Nephron progenitor cell (in vitro differentiated cells): Measurements from ENCODE around the gene TTC39B.
A peak's percentile ranks its signal among the peaks of the same experiment; 100 is the strongest.

Source experiments
- DNase-seq: peaks from one replicate; pipeline ENCODE4 v3.0.0; 2021
- H3K27ac Mint-ChIP-seq: 2 replicates; pipeline ENCODE4 v1.8.0; 2021; ENCODE audit warnings: mild to moderate bottlenecking, moderate library complexity, mixed read lengths
- H3K27me3 Mint-ChIP-seq: 2 replicates; pipeline ENCODE4 v1.8.0; 2021; ENCODE audit warnings: mild to moderate bottlenecking, low read depth, mixed read lengths; ENCODE audit not compliant: poor library complexity
- H3K36me3 Mint-ChIP-seq: 2 replicates; pipeline ENCODE4 v1.8.0; 2021; ENCODE audit warnings: low read depth, mixed read lengths
- H3K4me1 Mint-ChIP-seq: 2 replicates; pipeline ENCODE4 v1.8.0; 2021; ENCODE audit warnings: mixed read lengths
- H3K4me3 Mint-ChIP-seq: 2 replicates; pipeline ENCODE4 v1.8.0; 2021; ENCODE audit warnings: mild to moderate bottlenecking, moderate library complexity, mixed read lengths
- H3K9me3 Mint-ChIP-seq: 2 replicates; pipeline ENCODE4 v1.8.0; 2021; ENCODE audit warnings: mild to moderate bottlenecking, moderate library complexity, mixed read lengths
- TF ChIP-seq, protein P1 (sequence below): fragments of 200-600 bp; sonication (generic); IDR thresholded peaks from 2 replicates; pipeline ENCODE4 v1.5.0; 2021; ENCODE audit warnings: antibody characterized with exemption

The TTC39B gene

DNA sequence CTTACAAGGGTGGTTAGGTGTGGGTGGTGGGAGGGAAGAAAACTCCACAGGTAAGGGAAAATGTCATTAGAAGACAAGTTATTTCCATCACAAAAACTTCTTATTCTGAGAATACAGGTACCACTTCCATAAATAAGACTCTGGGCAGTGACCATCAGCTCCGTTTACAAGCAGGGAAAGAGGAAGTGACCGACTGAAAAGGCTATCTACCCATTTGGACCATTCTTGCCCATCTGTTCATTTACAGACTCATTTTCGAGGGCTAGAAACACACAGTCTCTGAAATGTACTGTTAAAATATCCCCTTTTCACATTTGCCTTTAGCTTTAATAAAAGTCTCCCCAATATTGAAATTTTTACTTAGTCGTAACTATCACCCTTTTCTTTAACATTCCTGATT is 79.5 kb downstream of the TTC39B start:
- Mint-ChIP-seq H3K36me3 (peaks cover 16% of the 10 kb centered on the region), H3K4me1 (no peaks in the 10 kb centered on the region), H3K27me3 (no peaks in the 10 kb centered on the region), H3K27ac (no peak overlapping the region), H3K4me3 (no peak overlapping the region), H3K9me3 (peaks cover 13% of the 10 kb centered on the region)
- DNase-seq, result no peak
- TF ChIP-seq, protein P1, sequence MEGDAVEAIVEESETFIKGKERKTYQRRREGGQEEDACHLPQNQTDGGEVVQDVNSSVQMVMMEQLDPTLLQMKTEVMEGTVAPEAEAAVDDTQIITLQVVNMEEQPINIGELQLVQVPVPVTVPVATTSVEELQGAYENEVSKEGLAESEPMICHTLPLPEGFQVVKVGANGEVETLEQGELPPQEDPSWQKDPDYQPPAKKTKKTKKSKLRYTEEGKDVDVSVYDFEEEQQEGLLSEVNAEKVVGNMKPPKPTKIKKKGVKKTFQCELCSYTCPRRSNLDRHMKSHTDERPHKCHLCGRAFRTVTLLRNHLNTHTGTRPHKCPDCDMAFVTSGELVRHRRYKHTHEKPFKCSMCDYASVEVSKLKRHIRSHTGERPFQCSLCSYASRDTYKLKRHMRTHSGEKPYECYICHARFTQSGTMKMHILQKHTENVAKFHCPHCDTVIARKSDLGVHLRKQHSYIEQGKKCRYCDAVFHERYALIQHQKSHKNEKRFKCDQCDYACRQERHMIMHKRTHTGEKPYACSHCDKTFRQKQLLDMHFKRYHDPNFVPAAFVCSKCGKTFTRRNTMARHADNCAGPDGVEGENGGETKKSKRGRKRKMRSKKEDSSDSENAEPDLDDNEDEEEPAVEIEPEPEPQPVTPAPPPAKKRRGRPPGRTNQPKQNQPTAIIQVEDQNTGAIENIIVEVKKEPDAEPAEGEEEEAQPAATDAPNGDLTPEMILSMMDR, result no peak

DNA sequence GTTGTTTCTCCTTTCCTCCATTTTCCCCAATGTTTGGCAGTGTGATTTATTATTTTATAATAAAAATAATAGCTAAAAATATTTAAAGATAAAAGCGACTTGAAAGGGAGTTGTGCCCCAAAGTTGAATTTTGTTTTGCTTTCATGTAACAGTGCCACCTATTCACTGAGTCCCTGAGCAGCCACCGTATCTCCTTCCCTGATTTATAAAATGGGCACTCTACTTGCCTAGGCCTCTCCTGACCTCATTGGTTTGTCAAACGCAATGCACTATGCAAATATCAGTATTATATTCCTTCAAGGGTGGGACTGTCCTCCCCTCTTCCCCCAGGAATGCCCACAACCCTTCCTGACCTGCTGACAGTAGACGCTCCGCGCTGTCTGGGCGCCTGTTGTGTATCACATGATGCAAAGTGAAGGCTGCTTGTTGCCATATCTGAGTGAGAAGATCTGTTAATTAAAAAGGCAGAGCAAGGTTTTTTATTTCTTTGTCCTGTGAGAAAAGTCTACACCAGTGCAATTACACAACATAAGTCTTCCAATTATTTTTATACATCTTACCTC is 81.4 kb downstream of the TTC39B start:
- Mint-ChIP-seq H3K27me3 (no peaks in the 10 kb centered on the region), H3K36me3 (peaks cover 7% of the 10 kb centered on the region), H3K27ac (peak overlapping the region; percentile 86), H3K9me3 (no peaks in the 10 kb centered on the region), H3K4me3 (no peak overlapping the region), H3K4me1 (no peaks in the 10 kb centered on the region)
- no peak for DNase-seq
- TF ChIP-seq, protein P1, result no peak

DNA sequence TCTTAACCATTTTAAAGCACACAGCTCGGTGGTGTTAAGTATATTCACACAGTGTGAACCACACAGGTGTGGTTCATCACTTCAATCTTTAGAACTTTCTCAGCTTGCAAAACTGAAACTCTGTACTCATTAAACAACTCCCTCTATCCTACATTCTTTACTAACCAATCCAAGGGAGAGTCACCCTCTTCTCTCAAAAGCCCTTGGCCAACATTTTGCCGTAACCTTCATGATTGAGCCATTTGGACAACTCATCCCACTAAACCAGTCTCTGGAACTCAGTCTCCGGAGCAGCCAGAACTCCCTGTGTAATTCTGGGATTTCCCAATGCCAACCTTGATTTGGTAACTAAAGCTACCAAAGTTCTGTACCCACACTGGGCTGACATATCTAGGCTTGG is 84.7 kb downstream of the TTC39B start:
- Mint-ChIP-seq H3K27me3 (no peaks in the 10 kb centered on the region), H3K9me3 (no peaks in the 10 kb centered on the region), H3K36me3 (peaks cover 12% of the 10 kb centered on the region), H3K4me3 (no peak overlapping the region), H3K4me1 (peaks cover 15% of the 10 kb centered on the region), H3K27ac (no peak overlapping the region)
- DNase-seq, result no peak
- TF ChIP-seq, protein P1, result no peak

DNA sequence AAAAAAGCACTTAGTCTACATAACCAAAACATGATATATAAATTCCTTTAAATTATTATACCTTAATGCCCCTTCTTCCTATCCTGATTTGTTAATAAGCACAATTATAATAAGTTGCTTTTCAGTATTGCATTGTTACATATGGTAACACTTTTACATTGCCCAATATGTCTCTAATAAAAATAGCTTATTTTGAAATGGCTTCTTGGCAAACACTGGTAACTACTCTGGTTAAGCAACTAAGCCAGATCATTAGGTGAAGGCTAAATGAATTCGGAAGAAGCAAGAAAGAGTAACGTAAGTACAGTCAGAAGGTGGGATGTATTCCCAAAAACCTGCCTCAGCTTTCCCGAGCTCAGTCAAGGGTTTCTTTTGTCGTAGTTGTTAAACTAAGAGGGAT is 85.3 kb downstream of the TTC39B start:
- TF ChIP-seq, protein P1, result no peak
- Mint-ChIP-seq H3K27me3 (no peaks in the 10 kb centered on the region), H3K36me3 (peaks cover 12% of the 10 kb centered on the region), H3K27ac (no peak overlapping the region), H3K9me3 (no peaks in the 10 kb centered on the region), H3K4me1 (peaks cover 15% of the 10 kb centered on the region), H3K4me3 (no peak overlapping the region)
- DNase-seq, result no peak

DNA sequence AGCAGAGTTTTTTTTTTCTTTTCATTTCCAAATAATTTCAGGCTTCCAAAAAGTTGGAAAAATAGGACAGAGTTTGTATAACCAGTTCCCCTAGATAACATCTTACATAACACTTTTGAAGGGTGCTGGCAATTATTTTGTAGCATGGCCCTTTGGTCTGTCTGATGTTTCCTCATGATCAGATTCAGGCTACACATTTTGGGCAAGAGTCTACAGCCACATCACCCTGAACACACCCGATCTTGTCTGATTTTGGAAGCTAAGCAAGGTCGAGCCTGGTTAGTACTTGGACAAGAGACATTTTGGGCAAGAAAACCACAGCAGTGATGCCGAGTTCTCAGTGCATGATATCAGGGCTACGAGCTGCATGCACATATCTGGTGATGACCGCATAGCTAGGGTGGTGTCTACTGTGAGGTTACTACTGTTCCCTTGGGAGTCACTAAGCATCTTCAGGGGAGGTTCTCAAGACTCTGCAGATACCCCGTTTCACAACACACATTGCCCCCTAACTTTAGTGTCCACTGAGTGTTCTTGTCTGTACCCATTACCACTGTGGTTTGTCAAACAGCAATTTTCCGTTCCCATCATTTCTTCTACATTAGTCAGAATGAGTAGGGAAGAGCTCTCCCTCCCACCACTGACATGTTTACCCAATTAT is 86.2 kb downstream of the TTC39B start:
- H3K4me1 Mint-ChIP-seq, result peaks cover 15% of the 10 kb centered on the region
- no peaks in the 10 kb centered on the region for H3K27me3 Mint-ChIP-seq
- TF ChIP-seq, protein P1, result no peak
- no peak overlapping the region for H3K27ac Mint-ChIP-seq
- H3K36me3 Mint-ChIP-seq, result peaks cover 16% of the 10 kb centered on the region
- no peak for DNase-seq
- no peaks in the 10 kb centered on the region for H3K9me3 Mint-ChIP-seq
- H3K4me3 Mint-ChIP-seq, result no peak overlapping the region

DNA sequence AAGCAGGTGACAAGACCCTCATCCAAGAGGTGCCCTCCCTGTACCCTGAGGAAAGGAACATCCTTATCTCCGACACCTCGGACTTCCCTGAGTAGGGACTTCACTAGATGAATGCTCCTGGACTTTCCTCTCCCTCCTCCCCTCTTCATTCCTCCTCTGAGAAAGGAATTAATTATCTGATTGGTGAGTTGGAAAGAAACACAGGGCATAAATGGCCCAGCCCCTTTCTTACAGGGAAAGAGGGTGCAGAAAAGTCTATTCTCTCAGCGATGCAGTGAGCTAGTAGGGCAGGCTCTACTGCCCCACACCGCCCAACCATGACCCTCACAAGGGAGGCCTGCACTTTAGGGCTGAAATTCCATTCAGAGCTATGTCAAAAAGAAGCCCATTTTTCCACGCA is 87.5 kb downstream of the TTC39B start:
- Mint-ChIP-seq H3K27me3 (no peaks in the 10 kb centered on the region), H3K9me3 (no peaks in the 10 kb centered on the region), H3K4me3 (no peak overlapping the region), H3K27ac (peak overlapping the region; percentile 68), H3K4me1 (peaks cover 15% of the 10 kb centered on the region), H3K36me3 (peaks cover 17% of the 10 kb centered on the region)
- no peak for DNase-seq
- TF ChIP-seq, protein P1, result no peak
